Endodermal cell (in vitro differentiated cells): Measurements from ENCODE around the gene SLIT3. TPM values are rescaled to one million over a fixed set of nuclear protein-coding genes. Genes with fewer than 3 reads are reported as not detected.
A peak's percentile ranks its signal among the peaks of the same experiment; 100 is the strongest.
"Not testable (repeated sequence)": the region's sequence is repeated elsewhere in the genome, so short reads cannot be mapped to it uniquely, and the experiment has no call there.

ENCODE experiments used
- DNase-seq: peaks from one replicate; pipeline ENCODE4 v3.0.0-alpha.2; 2017
- H3K27ac ChIP-seq: 2 replicates; pipeline ENCODE4 v1.5.1; 2013; ENCODE audit warnings: mild to moderate bottlenecking, low read depth, low read length, moderate library complexity
- H3K27me3 ChIP-seq: 2 replicates; pipeline ENCODE4 v1.6.1; 2013; ENCODE audit warnings: mild to moderate bottlenecking, low read length, moderate library complexity; ENCODE audit not compliant: insufficient read depth, control insufficient read depth, poor library complexity, severe bottlenecking
- H3K36me3 ChIP-seq: 2 replicates; pipeline ENCODE4 v1.7.0; 2013; ENCODE audit warnings: mild to moderate bottlenecking, low read length, moderate library complexity; ENCODE audit not compliant: control insufficient read depth, insufficient read depth
- H3K4me1 ChIP-seq: one replicate; pipeline ENCODE4 v1.7.0; 2013; ENCODE audit warnings: low read length; ENCODE audit not compliant: control insufficient read depth, insufficient read depth
- H3K4me3 ChIP-seq: 2 replicates; pipeline ENCODE4 v1.5.1; 2013; ENCODE audit warnings: mild to moderate bottlenecking, low read length, moderate library complexity
- H3K9ac ChIP-seq: 2 replicates; pipeline ENCODE4 v1.6.1; 2013; ENCODE audit warnings: mild to moderate bottlenecking, low read length, moderate library complexity; ENCODE audit not compliant: poor library complexity, severe bottlenecking; ENCODE audit errors: extremely low read depth
- H3K9me3 ChIP-seq: 2 replicates; pipeline ENCODE4 v1.6.1; 2013; ENCODE audit warnings: mild to moderate bottlenecking, low read length, moderate library complexity; ENCODE audit not compliant: control insufficient read depth
- H3K27ac Mint-ChIP-seq: 2 replicates; pipeline ENCODE4 v1.8.0; 2020; ENCODE audit warnings: mixed read lengths
- H3K27me3 Mint-ChIP-seq: 2 replicates; pipeline ENCODE4 v1.8.0; 2021; ENCODE audit warnings: mild to moderate bottlenecking, mixed read lengths; ENCODE audit not compliant: insufficient read depth
- H3K36me3 Mint-ChIP-seq: 2 replicates; pipeline ENCODE4 v1.8.0; 2020; ENCODE audit warnings: low read depth, mixed read lengths
- H3K4me1 Mint-ChIP-seq: 2 replicates; pipeline ENCODE4 v1.8.0; 2020; ENCODE audit warnings: mixed read lengths
- H3K4me3 Mint-ChIP-seq: 2 replicates; pipeline ENCODE4 v1.8.0; 2020; ENCODE audit warnings: mild to moderate bottlenecking, moderate library complexity, mixed read lengths
- H3K9me3 Mint-ChIP-seq: 2 replicates; pipeline ENCODE4 v1.8.0; 2020; ENCODE audit warnings: mild to moderate bottlenecking, mixed read lengths
- WGBS, 2 experiments: methylation state at CpG; one replicate each; pipeline versions ENCODE4 v1.1.5 to v1.1.7; 2013; ENCODE audit warnings: missing lambda C conversion rate in 2 of 2, mixed read lengths in 1 of 2; ENCODE audit not compliant: insufficient coverage in 1 of 2, insufficient read length in 1 of 2; 5-methylcytosine and 5-hydroxymethylcytosine counted together
- total RNA-seq, 2 donors: library from RNA; stranded (reverse); fragmentation: NEBNext Ultra II Directional in 1 of 2; extraction: Animal tissue kit (Norgen Biotek cat#: 25700) in 1 of 2; gene quantifications; 2 replicates in 1 of 2; 3 replicates in 1 of 2; pipeline ENCODE4 v1.2.1, GENCODE V29; 2021
- TF ChIP-seq, protein P1 (sequence below): fragments of 200-600 bp; sonication (generic); conservative IDR thresholded peaks from 2 replicates; pipeline ENCODE4 v1.5.0; 2021; ENCODE audit warnings: antibody characterized with exemption, mild to moderate bottlenecking

The SLIT3 gene
- total RNA-seq, 2 donors from 2014 or later, result 2.5 to 3.4 TPM

DNA sequence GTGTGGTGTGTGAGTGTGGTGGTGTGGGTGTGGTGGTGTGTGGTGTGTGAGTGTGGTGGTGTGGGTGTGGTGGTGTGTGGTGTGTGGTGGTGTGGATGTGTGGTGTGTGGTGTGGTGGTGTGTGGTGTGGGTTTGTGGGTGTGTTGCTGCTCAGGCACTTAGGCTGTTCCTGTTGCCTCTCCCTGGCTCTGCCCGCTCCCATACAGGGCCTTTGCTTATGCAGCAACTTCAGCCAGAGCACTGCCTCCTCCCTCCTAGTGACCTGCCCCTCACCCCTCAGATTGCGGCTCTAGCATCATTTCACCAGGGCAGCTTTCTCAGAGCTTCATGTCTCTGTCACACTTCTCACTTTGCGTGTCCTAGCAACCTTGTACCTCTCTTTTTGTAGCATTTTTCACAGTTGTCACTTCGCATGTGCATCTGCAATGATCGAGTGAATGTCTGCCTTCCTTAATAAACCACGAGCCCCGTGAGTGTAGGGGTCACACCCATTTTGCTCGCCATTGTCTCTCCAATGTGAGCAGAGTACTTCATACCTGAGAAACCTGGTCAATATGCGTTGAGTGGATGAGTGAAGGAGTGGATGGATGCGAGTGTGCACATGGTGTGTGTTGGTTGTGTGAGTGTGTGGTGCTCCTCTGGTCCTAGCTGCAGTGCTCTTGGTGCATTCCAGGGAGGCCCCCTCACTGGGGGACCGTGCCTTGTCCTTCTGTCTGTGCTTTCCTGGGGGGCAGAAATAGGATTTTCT, 553.9 kb downstream of the SLIT3 start:
- Mint-ChIP-seq H3K27ac (no peak overlapping the region), H3K4me3 (no peak overlapping the region)

DNA sequence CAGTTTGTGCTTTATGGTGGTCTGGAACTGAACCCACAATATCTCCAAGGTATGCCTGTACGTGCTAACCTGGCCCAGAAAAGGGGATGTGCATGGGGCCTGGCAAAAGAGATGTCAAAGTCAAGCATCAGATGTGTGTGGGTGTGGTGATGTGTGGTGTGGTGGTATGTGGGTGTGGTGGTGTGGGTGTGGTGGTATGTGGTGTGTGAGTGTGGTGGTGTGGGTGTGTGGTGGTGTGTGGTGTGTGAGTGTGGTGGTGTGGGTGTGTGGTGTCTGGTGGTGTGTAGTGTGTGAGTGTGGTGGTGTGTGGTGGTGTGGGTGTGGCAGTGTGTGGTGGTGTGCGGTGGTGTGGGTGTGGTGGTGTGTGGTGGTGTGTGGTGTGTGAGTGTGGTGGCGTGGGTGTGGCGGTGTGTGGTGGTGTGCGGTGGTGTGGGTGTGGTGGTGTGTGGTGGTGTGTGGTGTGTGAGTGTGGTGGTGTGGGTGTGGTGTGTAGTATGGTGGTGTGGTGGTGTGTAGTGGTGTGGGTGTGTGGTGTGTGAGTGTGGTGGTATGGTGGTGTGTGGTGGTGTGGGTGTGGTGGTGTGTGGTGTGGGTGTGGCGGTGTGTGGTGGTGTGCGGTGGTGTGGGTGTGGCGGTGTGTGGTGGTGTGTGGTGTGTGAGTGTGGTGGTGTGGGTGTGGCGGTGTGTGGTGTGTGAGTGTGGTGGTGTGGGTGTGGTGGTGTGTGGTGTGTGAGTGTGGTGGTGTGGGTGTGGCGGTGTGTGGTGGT, 554.6 kb downstream of the SLIT3 start:
- not testable (repeated sequence) for H3K9me3 ChIP-seq, H3K9ac ChIP-seq, H3K36me3 Mint-ChIP-seq, H3K4me1 Mint-ChIP-seq, H3K36me3 ChIP-seq, H3K4me1 ChIP-seq, H3K27ac ChIP-seq, H3K9me3 Mint-ChIP-seq, H3K27ac Mint-ChIP-seq, H3K27me3 ChIP-seq, H3K4me3 Mint-ChIP-seq, H3K4me3 ChIP-seq
- peak; percentile 28 for DNase-seq
- 92% methylated on average over 1 of the region's 10 CpGs; no CpG with 5 or more reads in 1 of the 2 experiments for WGBS, 2 experiments
- H3K27me3 Mint-ChIP-seq, result peaks cover 23% of the 10 kb centered on the region

More for the DNA sequence above, 553.9 kb downstream of the SLIT3 start:
- Histone ChIP-seq H3K27me3 (peaks cover 6% of the 10 kb centered on the region), H3K4me3 (no peak overlapping the region), H3K27ac (no peak overlapping the region), H3K9me3 (peaks cover 8% of the 10 kb centered on the region), H3K36me3 (no peaks in the 10 kb centered on the region), H3K9ac (no peak overlapping the region), H3K4me1 (no peaks in the 10 kb centered on the region)
- peaks cover 23% of the 10 kb centered on the region for H3K27me3 Mint-ChIP-seq
- TF ChIP-seq, protein P1, sequence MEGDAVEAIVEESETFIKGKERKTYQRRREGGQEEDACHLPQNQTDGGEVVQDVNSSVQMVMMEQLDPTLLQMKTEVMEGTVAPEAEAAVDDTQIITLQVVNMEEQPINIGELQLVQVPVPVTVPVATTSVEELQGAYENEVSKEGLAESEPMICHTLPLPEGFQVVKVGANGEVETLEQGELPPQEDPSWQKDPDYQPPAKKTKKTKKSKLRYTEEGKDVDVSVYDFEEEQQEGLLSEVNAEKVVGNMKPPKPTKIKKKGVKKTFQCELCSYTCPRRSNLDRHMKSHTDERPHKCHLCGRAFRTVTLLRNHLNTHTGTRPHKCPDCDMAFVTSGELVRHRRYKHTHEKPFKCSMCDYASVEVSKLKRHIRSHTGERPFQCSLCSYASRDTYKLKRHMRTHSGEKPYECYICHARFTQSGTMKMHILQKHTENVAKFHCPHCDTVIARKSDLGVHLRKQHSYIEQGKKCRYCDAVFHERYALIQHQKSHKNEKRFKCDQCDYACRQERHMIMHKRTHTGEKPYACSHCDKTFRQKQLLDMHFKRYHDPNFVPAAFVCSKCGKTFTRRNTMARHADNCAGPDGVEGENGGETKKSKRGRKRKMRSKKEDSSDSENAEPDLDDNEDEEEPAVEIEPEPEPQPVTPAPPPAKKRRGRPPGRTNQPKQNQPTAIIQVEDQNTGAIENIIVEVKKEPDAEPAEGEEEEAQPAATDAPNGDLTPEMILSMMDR, result no peak
- H3K9me3 Mint-ChIP-seq, result no peaks in the 10 kb centered on the region
- H3K36me3 Mint-ChIP-seq, result no peaks in the 10 kb centered on the region
- peak; percentile 32 for DNase-seq
- WGBS, 2 experiments, result 93 to 96% methylated on average over 8 to 11 of the region's 11 CpGs
- H3K4me1 Mint-ChIP-seq, result peaks cover 6% of the 10 kb centered on the region

DNA sequence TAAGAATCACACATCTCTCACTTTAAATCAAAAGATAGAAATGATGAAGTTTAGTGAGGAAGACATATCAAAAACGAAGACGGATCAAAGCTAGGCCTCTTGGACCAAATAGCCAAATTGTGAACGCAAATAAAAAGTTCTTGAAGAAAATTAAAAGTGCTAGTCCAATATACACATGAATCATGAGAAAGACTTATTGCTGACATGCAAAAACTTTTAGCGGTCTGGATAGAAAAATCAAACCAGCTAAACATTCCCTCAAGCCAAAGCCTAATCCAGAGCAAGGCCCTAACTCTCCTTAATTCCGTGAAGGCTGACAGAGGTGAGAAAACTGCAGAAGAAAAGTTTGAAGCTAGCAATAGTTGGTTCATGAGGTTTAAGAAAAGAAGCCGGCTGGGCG, 557.3 kb downstream of the SLIT3 start:
- Mint-ChIP-seq H3K4me3 (no peak overlapping the region), H3K27me3 (peaks cover 15% of the 10 kb centered on the region), H3K9me3 (no peaks in the 10 kb centered on the region), H3K36me3 (no peaks in the 10 kb centered on the region), H3K27ac (no peak overlapping the region), H3K4me1 (peaks cover 4% of the 10 kb centered on the region)
- peaks cover 6% of the 10 kb centered on the region for H3K27me3 ChIP-seq
- 50 to 83% methylated on average over 2 to 7 of the region's 7 CpGs for WGBS, 2 experiments
- TF ChIP-seq, protein P1, result no peak
- DNase-seq, result no peak
- H3K27ac ChIP-seq, result no peak overlapping the region
- no peak overlapping the region for H3K9ac ChIP-seq
- H3K4me1 ChIP-seq, result no peaks in the 10 kb centered on the region
- H3K4me3 ChIP-seq, result no peak overlapping the region
- no peaks in the 10 kb centered on the region for H3K36me3 ChIP-seq
- H3K9me3 ChIP-seq, result peaks cover 8% of the 10 kb centered on the region

DNA sequence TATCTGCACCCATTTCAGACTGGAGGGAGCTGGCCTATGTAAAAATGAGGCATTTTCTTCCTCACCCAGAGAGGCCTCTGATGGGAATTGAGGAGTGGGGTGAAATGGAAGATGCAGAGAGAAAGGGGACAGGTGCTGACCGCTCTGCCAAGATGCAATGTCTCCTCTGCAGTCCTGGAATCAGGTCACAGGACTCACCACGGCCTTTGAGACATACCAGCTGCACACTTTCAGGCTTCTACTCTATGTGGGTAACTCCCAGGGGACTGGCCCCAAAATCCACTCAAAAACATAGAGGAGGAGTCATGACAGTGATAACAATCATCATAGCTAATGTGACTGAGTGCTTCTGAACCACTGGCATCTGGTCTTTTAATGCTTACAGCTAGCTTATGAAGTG, 558.6 kb downstream of the SLIT3 start:
- H3K36me3 ChIP-seq, H3K36me3 Mint-ChIP-seq, H3K27me3 ChIP-seq, H3K4me3 Mint-ChIP-seq, H3K4me1 Mint-ChIP-seq, H3K9ac ChIP-seq, H3K9me3 ChIP-seq, DNase-seq, H3K9me3 Mint-ChIP-seq, H3K27ac ChIP-seq, H3K4me3 ChIP-seq, H3K4me1 ChIP-seq, H3K27ac Mint-ChIP-seq, H3K27me3 Mint-ChIP-seq: not testable (repeated sequence)
- WGBS, 2 experiments, result no CpG with 5 or more reads among the region's 2 CpGs
